MM.1S (cell line): ENCODE data around the gene DAD1.

ENCODE experiments used
- CTCF ChIP-seq: fragments of 300-600 bp; sonication (generic); IDR thresholded peaks from 2 replicates; pipeline ENCODE4 v1.5.1; 2016; ENCODE audit warnings: antibody characterized with exemption, low read length, mixed read lengths
- EZH2 ChIP-seq: fragments of 300-600 bp; sonication (generic); optimal IDR thresholded peaks from 2 replicates; pipeline ENCODE3; 2017; ENCODE audit warnings: low read depth, mild to moderate bottlenecking, antibody characterized with exemption, low read length, mixed read lengths
- EZH2phosphoT487 ChIP-seq: fragments of 300-600 bp; sonication (generic); IDR thresholded peaks from 2 replicates; pipeline ENCODE4 v1.6.1; 2018; ENCODE audit warnings: antibody characterized with exemption, low read length

GRCh38 chr14:22533739-22534359 lies 55.2 kb downstream of the DAD1 start:
- no peak for TF ChIP-seq CTCF
- no peak for TF ChIP-seq EZH2
- no peak for TF ChIP-seq EZH2phosphoT487
